Activated T-cell treated with anti-CD3 and anti-CD28 coated beads, Interleukin-2, amount 50 U/mL, for 48 hours (primary cell): Measurements from ENCODE around the gene ATRIP.
A peak's percentile ranks its signal among the peaks of the same experiment; 100 is the strongest.
"Not testable (repeated sequence)": the region's sequence is repeated elsewhere in the genome, so short reads cannot be mapped to it uniquely, and the experiment has no call there.

Source experiments
- DNase-seq, 2 experiments: peaks; one replicate each; pipeline ENCODE4 v3.0.0-alpha.2; 2020

Gene ATRIP

DNA sequence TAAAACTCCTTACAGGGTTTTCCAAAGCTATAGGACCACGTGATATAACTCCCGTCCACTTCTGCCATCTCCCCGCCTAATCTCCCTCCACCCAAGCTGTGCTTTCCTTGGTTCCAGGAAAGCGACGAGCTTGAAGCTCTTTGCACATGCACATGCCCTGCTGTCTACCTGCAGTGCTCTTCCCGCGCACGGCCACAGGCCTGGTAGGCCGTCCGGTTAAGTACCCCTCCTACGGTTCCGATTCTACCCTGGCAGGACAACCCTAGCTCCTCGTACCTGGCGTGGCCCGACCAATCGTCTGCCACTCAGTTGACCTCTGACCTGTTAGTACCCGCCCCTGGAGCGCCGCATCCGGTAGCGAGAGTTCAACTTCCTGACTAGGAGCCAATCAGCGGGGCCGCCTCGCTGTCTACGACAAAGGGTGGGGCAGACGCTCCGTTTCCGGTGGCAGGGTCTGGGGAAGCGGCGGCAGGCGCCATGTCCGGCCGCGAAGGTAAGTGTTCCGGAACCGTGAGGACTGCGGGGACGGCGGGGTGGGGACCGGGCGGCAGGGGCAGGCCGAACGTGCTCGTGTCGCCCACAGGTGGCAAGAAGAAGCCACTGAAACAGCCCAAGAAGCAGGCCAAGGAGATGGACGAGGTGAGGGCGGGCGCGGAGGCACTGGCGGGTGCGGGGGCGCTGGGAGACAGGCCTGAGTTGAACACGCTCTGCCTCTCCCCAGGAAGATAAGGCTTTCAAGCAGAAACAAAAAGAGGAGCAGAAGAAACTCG is 6.5 kb upstream of the ATRIP start, which contains the start of the genes CCDC51 and TMA7:
Gene CCDC51 (minus strand): TSS at position 300 of the 770 bp plus-strand sequence. CDS start 4,991 bp downstream, outside the sequence.
Gene TMA7 (plus strand): TSS at position 438 of the 770 bp plus-strand sequence. CDS start 40 bp downstream, at position 478.
- peak; percentile 98 to 99 for DNase-seq

DNA sequence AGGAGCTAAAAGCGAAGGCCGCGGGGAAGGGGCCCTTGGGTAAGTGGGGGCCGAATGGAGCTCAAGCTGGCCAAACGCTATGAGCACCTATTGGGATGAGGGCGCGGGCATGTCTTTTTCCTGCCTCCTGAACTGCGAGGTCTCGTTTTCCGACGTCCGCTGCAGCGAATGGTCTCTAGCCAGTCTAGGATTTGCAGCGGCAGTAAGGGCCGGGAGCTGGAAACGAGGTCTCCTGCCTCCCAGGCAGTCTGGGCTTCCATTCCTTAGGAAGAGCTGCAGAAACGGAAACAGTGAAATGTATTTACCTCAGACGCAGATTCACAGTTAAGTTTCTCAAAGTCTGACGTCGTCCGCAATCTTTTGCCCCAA is 6.0 kb upstream of the ATRIP start:
- no peak for DNase-seq

DNA sequence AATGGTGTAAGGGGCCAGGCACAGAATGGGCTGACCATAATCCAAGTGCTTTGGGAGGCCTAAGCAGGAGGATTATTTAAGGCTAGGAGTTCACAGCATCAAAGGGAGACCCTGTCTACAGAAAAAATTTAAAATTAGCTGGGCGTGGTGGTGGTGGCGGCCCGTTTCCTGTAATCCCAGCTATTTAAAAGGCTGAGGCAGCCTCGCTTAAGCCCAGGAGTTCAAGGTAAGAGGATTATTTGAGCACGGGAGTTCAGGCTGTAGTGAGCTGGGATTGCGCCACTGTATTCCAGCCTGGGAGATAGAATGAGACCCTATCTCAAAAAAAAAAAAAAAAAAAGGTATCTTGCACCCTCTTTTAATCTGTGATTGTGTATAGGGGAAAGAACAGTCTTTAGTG is 4.6 kb upstream of the ATRIP start:
- DNase-seq: no peak

DNA sequence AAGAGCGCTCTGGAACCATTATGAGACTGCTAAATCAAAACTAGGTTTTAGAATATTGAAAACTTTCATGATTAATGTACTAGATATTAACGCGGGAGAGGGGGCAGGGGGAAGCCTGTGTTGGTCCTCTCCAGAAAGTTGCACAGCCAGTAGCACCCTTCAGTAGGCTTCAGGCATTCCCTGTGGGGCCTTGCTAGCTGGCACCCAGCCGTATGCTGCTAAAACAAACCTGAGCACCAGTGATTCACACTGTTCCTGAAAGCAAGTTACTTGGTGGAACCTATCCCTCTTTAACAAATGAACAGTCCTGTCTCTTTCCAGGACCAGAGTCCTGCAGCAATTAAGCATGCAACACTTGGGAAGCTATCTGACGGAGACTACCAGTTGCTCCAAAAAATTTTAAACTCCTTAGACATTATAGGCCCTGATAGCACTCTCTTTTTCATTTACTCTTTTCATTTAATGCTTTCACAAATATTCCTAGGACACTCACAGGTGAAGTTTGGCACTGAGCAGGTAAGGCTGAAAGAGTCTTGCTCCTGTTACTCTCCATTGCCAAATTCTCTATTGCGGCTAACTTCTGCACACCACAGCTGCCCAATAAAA is 1.2 kb upstream of the ATRIP start:
- DNase-seq: no peak

DNA sequence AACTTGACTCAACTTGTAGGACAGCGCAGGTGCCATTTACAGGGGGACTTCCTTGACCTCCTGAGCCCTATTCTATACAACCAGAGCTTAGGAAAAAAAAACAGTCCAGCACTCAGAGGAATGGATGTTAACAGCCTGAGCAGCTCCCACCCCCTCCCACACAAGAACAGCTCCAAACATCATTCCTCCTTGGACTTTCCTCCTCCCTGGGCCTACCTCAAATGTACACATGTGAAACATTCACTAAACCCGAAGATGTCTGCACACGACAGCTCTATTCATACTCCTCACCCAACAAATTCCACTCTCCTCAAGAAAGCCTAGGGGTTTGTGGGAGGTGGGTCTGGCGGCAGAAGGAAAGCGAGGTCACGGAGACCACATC is 503 bp upstream of the ATRIP start:
- no peak for DNase-seq

DNA sequence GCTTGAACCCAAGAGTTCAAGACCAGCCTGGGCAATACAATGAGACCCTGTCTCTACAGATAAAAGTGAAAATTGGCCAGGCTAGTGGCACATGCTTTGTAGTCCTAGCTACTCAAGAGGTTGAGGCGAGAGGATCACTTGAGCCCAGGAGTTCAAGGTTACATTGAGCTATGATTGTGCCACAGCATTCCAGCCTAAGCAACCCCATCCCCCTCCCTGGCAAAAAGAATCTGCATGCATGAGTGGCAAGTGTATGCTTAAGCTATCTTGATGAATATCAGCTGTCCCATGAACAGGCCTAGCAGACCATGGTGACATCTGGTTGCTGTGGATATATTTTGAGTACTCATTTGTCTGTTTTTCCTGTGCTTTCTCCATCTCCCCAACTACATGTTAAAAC is 4.7 kb downstream of the ATRIP start:
- no peak for DNase-seq

DNA sequence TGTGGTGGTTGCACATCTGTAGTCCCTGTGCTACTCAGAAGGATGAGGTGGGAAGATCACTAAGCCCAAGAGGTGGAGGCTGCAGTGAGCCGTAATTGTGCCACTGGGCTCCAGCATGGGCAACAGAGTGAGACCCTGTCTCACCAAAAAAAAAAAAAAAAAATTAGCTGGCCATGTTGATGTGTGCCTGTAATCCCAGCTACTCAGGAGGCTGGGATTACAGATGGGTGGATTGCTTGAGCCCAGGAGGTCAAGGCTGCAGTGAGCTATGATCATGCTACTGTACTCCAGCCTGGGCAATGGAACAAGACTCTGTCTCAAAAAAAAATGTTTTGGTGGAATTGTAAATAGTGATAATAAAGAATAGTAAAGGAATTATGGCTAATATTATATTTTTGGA is 9.9 kb downstream of the ATRIP start:
- no peak for DNase-seq

DNA sequence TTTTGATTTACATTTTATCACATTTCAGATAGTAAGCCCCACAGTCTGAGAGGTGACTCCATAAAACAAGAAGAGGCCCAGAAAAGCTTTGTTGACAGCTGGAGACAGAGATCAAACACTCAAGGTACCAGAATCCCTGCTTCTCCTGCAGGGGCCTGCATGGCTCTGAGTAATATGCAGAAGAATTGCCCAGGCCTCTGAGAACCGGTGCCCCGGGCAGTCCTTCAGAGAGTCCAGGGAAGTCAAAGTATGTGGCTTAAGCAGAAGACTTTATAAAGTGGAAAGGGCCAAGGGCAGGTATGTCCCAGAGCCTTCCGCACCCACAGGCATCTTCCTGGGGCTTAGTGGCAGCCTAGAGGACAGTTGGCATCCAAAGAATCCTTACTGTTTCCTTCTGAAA is 12.8 kb downstream of the ATRIP start:
- no peak for DNase-seq

DNA sequence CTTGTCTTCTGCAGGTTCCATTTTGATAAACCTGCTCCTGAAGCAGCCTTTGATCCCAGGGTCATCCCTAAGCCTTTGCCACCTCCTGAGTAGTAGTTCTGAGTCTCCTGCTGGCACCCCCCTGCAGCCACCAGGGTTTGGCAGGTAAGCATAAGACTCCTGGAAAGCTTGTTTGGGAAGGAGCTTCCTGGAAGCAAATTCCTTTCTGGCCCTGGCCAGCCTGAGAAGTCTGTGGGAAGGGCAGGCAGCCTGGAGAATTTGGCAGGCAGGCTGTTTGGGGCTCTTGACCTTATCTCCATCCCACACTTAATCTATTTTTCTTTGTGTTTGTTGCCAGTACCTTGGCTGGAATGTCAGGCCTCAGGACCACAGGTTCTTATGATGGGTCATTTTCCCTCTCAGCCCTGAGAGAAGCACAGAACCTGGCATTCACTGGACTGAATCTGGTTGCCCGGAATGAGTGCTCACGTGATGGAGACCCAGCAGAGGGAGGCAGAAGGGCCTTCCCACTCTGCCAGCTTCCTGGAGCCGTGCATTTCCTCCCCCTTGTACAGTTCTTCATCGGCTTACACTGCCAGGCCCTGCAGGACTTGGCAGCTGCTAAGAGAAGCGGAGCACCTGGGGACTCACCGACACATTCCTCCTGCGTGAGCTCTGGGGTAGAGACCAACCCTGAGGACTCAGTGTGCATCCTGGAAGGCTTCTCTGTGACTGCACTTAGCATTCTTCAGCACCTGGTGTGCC is 13.4 kb downstream of the ATRIP start:
- no peak for DNase-seq

DNA sequence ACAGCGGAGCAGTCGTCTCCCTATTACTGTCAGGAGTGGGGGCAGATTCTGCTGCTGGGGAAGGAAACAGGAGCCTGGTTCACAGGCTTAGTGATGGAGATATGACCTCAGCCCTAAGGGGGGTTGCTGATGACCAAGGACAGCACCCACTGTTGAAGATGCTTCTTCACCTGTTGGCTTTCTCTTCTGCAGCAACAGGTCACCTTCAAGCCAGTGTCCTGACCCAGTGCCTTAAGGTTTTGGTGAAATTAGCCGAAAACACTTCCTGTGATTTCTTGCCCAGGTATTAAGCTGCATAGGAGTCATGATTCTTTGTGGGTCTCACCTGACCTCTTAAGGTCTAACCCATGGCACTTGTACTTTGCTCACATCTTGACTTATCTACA is 14.0 kb downstream of the ATRIP start:
- DNase-seq: no peak

DNA sequence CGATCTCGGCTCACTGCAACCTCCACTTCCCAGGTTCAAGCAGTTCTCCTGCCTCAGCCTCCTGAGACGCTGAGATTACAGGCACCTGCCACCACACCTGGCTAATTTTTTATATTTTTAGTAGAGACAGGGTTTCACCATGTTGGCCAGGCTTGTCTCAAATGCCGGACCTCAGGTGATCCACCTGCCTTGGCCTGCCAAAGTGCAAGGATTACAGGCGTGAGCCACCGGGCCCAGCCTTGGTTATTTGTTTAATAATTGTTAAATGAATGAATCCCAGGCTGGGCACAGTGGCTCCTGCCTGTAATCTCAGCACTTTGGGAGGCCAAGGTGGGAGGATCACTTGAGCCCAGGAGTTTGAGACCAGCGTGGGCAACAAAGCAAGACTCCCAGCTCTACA is 15.2 kb downstream of the ATRIP start:
- not testable (repeated sequence) for DNase-seq

DNA sequence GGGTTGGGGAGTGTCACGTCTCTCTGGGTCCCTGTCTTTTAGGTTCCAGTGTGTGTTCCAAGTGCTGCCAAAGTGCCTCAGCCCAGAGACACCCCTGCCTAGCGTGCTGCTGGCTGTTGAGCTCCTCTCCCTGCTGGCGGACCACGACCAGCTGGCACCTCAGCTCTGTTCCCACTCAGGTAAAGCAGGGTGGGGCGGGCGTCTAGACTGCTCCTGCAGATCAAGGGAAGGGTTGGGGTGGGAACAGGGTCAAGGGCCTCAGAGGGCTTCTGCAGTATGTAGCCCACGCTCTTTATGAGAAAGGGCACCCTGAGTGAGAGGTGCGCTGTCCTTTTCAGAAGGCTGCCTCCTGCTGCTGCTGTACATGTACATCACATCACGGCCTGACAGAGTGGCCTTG is 17.2 kb downstream of the ATRIP start:
- no peak for DNase-seq

DNA sequence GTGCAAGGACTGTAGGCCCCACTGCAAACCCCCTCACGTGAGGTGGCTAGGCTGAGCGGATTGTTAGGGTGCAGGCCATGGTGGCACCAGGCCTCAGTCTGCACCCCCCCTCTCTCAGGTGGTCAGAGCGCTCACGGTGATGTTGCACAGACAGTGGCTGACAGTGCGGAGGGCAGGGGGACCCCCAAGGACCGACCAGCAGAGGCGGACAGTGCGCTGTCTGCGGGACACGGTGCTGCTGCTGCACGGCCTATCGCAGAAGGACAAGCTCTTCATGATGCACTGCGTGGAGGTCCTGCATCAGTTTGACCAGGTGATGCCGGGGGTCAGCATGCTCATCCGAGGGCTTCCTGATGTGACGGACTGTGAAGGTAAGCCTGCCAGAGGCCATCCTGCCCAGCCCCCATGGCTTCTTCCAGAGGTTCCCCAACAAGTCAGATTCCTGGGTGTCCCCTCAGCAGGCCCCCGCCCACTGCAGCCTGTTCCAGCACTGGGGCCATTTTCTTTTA is 18.2 kb downstream of the ATRIP start:
- DNase-seq: no peak

DNA sequence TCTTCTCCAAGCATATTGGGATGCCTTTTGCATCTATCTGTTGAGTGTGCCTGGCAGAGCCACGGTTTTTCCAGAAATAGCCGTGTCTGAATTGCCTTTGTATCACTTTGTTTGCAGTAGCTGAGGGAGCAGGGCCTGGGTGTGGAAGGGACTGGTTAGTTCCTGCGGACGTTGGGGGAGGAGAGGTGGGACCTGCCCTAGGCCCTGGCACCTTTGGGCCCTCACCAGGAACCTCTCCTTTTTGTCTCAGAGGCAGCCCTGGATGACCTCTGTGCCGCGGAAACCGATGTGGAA is 18.6 kb downstream of the ATRIP start:
- DNase-seq: no peak

DNA sequence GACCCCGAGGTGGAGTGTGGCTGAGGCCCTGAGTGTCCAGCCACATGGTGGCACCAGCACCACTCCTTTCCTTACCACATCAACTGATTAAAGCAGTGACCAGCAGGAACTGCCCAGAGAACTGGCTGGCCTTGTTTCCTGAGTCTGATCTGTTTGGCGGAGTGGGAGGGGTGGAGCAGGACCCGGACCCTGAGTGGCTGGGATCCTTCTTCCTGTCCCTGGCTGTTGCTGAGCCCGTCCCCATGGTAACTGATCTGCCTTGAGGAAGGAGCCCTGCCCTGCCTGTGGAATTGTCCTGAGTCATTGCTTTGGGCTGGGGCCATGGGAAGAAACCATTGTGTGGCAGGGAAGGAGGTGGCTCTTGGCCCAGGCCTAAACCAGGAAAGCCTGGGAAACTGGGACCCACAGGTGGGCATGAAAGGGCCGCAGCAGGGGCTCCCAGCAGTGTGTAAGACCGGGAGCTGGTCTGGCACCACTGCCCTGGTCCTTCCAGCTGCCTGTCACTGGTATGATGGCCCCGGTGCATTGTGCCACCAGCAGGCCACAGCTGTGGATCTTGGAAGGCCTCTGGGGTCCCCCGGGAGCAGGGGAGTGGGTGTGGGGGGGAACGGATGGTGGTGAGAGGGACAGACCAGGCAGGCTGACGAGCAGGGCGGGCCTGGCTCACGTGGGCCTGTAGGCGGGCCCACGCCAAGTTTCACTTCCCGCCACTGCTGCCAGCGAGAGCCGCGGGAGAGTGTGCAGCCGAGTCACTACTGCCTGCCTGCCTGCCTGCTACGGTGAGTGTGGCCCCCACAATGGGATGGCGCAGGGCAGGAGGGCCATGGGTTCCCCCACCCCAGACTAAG is 19.2 kb downstream of the ATRIP start:
- DNase-seq: peak; percentile 87 to 90

DNA sequence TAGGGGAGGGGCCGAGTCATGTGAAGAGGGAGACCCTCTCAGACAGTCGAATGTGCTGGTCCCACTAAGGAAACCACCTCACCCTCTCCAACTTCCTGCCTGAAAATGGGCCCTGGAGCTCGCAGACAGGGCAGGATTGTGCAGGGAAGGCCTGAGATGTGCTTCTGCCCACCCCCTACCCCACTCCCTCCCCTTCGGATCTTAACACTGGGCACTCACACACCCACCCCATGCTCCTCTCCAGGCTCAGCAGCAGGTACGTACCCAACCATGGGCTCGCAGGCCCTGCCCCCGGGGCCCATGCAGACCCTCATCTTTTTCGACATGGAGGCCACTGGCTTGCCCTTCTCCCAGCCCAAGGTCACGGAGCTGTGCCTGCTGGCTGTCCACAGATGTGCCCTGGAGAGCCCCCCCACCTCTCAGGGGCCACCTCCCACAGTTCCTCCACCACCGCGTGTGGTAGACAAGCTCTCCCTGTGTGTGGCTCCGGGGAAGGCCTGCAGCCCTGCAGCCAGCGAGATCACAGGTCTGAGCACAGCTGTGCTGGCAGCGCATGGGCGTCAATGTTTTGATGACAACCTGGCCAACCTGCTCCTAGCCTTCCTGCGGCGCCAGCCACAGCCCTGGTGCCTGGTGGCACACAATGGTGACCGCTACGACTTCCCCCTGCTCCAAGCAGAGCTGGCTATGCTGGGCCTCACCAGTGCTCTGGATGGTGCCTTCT is 20.0 kb downstream of the ATRIP start:
- DNase-seq: peak; percentile 51 to 62

DNA sequence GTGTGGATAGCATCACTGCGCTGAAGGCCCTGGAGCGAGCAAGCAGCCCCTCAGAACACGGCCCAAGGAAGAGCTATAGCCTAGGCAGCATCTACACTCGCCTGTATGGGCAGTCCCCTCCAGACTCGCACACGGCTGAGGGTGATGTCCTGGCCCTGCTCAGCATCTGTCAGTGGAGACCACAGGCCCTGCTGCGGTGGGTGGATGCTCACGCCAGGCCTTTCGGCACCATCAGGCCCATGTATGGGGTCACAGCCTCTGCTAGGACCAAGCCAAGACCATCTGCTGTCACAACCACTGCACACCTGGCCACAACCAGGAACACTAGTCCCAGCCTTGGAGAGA is 20.5 kb downstream of the ATRIP start:
- no peak for DNase-seq

DNA sequence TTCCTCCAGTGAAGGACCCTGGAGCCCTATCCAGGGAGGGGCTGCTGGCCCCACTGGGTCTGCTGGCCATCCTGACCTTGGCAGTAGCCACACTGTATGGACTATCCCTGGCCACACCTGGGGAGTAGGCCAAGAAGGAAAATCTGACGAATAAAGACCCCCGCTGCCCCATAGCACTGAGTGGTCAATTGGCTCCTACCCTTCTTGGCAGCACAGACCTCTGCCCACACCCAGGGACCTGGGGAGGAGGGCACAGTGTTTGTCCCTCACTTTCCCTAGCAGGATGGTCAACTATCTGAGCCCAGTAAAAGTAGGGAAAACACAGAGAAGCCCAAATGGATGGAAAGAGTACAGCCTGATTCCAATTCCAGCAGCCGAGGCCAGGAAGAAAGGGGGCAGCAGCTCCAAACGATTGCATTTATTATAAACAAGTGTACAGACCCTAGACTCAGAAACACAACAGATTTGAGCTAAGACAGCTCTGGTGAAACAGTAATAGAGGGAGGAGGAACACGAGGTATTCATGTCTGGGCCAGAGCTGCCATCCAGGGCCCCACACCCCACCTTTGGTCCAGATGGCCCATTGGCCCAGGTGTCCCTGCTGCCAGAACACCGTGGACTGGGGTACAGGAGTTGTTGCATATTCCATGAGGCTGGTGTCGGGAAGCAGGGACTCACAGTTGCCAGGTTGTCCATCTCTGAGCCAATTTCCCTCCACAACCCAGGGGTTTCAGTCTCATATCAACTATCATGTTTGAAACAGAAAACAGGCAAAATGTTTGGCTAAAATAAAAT is 21.1 kb downstream of the ATRIP start:
- DNase-seq: no peak

DNA sequence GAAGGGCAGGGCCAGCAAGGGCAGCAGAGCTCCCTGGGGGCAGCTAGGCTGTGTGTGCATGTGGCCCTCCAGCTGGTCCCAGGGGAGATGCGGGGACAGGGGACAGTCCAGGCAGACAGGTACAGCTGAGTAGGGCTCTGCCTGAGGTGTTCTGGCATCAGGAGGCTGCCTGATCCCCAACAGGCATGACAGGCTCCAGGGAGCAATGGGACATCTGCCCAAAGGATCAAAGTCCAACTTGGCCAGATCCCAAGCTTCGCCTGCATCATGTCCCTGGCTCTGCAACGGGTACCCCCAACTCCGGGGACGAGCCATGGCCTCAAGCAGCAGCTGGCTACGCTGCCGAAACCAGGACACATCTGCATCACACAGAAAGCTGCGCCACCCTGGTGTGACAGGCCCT is 21.8 kb downstream of the ATRIP start:
- no peak for DNase-seq

DNA sequence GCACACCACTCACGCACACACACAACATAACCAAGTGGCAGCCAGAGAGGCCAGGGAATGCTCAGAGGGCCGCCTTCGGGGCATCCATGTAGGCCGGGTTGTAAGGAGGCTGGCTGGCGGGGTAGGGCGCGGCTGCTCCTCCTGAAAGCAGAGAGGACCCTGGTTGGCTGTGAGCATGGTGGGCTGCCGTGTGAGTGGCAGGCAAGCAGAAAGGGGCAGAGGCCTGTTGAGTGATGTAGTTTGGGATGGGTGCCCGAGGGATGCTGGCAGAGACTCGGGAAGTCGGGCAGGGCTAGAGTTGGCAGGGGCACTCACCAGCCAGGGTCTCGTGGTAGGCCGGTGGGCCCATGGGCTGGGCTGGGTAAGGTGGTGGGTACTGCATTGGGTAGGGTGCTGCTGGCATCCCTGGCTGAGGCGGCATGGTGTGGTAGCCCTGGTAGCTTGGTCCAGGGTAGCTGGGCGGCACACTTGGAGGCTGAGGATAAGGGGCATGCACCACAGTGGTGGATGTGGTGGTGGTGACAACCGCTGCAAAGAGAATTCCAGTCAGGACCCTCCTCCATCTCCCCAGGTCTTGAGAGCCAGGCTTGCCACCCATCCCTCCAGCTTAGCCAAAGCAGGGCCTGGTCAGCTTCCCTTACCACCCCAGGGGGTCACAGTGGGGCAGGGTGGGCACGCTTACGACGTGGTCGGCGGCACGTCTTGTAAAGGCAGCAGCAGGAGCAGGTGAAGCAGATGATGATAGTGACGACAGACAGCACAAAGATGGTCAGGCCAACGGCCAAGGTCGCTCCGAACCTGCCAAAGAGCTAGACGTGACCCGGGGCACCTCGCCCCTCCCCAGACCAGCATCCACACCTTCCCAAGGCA is 22.7 kb downstream of the ATRIP start:
- DNase-seq: no peak

DNA sequence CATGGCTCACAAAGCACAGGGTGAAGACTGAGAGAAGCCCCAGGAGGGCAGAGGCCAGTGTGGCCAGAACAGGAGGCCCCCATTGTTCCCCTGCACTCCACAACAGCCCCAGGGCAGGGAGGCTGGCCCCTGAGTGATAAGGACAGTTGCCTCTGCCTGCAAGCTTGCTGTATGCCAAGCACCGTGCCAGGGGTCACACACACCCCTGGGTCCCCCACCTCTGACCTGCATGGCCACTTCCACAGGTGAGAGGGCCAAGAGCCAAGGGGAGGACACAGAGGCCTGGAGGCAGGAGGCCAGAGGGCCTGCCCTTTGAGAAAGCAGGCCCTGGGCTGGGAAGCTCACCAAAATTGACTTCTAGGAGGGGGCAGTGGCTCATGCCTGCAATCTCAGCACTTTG is 23.7 kb downstream of the ATRIP start:
- no peak for DNase-seq
